GM21381 (cell line): ENCODE results near the gene BICRA.
"Not testable (repeated sequence)": the region's sequence is repeated elsewhere in the genome, so short reads cannot be mapped to it uniquely, and the experiment has no call there.

Experiments
- ATAC-seq: cut with Tn5 transposase; IDR thresholded peaks from one replicate; pipeline ENCODE4 v1.9.1; 2021; ENCODE audit warnings: mild to moderate bottlenecking, moderate library complexity; ENCODE audit not compliant: unreplicated experiment

BICRA gene

GRCh38 chr19:47608969-47609905, at the start of gene BICRA:
BICRA (plus strand) TSS chr19:47609134; CDS start chr19:47673575, 64,441 bp downstream.
- peak; percentile 56 for ATAC-seq

GRCh38 chr19:47560999-47561398, 47.9 kb upstream of the BICRA start:
- no peak for ATAC-seq

GRCh38 chr19:47561440-47562057, 47.4 kb upstream of the BICRA start:
- no peak for ATAC-seq

GRCh38 chr19:47564081-47564480, 44.9 kb upstream of the BICRA start:
- no peak for ATAC-seq

GRCh38 chr19:47569331-47569730, 39.6 kb upstream of the BICRA start:
- ATAC-seq: no peak

GRCh38 chr19:47572635-47573034, 36.3 kb upstream of the BICRA start:
- no peak for ATAC-seq

- no peak for ATAC-seq
Measured at GRCh38 chr19:47573071-47574026, 35.6 kb upstream of the BICRA start, which contains the start of gene ZNF541. ZNF541 (minus strand) TSS chr19:47573148; CDS start chr19:47555856, 17,292 bp downstream.

GRCh38 chr19:47580397-47580796, 28.5 kb upstream of the BICRA start:
- no peak for ATAC-seq

- no peak for ATAC-seq
Measured at GRCh38 chr19:47581605-47582319, 27.2 kb upstream of the BICRA start.

GRCh38 chr19:47582320-47582909, 26.5 kb upstream of the BICRA start:
- no peak for ATAC-seq

- not testable (repeated sequence) for ATAC-seq
Measured at GRCh38 chr19:47583161-47583560, 25.8 kb upstream of the BICRA start.

- no peak for ATAC-seq
Measured at GRCh38 chr19:47587295-47587694, 21.6 kb upstream of the BICRA start.

GRCh38 chr19:47589824-47590223, 19.1 kb upstream of the BICRA start:
- ATAC-seq: no peak

GRCh38 chr19:47593860-47594259, 15.1 kb upstream of the BICRA start:
- ATAC-seq: no peak

GRCh38 chr19:47595944-47596343, 13.0 kb upstream of the BICRA start:
- ATAC-seq: no peak

GRCh38 chr19:47598407-47599349, 10.3 kb upstream of the BICRA start:
- ATAC-seq: no peak

- peak; percentile 3 for ATAC-seq
Measured at GRCh38 chr19:47599671-47600245, 9.2 kb upstream of the BICRA start.
